Left ventricle myocardium superior (tissue), 1 donor: ENCODE results near the gene GNG12. TPM values are rescaled to one million over a fixed set of nuclear protein-coding genes. Genes with fewer than 3 reads are reported as not detected.

Source experiments
- ATAC-seq: fragments of 200-7000 bp; cut with Tn5 transposase; one replicate; pipeline ENCODE4 v1.9.1; 2020; ENCODE audit warnings: mild to moderate bottlenecking, moderate library complexity
- DNase-seq: peaks from one replicate; pipeline ENCODE4 v3.0.0-alpha.2; 2020
- intact Hi-C: fragments of 100-400 bp; cut with micrococcal nuclease; formaldehyde crosslinking; loops from one replicate; pipeline ENCODE4 v1.11.0; 2022
- total RNA-seq: library from RNA; stranded (reverse); fragmentation: NEBNext Ultra II Directional; extraction: Animal tissue kit (Norgen Biotek cat#: 25700); gene quantifications from one replicate; pipeline ENCODE4 v1.2.1, GENCODE V29; 2021
- donor health status: DM: no; HTN: yes; CAD: no; lungs with severe emphysema.

The GNG12 gene
- total RNA-seq, 1 donor from 2014 or later, result 34.1 TPM

DNA sequence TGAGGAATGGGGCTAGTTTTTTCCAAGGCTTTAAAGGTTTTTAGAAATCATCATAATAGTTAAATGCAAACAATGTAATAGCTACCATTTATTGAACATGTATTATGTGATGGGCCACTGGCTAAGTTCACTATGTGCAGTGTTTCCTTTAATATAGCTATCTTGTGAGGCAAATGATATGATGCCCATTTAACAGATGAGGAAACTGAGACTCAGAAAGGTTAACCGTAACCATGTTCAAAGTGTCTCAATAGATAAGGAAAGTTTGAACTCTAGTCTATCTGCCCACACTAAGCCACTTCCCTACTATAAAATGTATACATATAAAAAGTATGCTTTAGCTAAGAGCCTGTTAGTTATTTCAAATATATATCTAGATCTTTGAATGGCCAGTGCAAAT is 64.8 kb downstream of the GNG12 start:
- intact Hi-C loops, result loop anchor here (5.0 kb wide), 2 partner anchors 79 to 344 kb away; no protein-coding TSS in a partner anchor
- DNase-seq (no peak), ATAC-seq (no peak)

DNA sequence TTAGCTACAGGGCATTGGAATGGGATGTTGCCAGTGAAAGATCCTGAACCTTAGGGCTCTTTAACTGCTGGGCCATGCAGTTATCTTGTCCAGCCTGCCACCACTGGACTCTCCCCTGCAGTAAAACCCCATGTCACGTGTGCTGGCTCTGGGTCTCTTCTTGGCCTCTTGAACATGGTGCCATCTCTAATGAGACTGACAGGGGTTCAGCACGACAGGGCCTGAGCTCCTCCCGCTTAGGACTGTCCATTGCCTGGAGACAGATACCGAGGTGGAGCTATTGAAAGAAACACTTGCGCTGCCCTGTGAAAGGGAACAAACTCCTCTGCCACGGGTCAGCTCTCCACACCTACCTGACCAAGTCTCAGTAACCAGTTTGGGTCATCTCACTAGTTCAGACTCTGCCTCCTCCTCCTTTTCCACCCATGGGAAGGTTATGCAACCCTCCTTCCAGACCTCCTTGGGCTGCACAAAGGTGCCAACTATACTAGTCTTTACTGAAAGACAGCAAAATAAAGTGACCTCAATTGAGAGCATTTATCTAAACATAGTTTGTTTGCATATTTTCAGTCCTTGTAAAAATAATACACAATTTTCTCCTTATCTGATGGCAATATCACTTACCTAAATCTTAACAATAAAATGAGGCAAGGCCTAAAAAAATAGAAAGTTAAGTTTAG is 66.0 kb downstream of the GNG12 start:
- intact Hi-C loops, result loop anchor here (5.0 kb wide), 2 partner anchors 80 to 345 kb away; no protein-coding TSS in a partner anchor
- ATAC-seq (peak; percentile 10), DNase-seq (no peak)

DNA sequence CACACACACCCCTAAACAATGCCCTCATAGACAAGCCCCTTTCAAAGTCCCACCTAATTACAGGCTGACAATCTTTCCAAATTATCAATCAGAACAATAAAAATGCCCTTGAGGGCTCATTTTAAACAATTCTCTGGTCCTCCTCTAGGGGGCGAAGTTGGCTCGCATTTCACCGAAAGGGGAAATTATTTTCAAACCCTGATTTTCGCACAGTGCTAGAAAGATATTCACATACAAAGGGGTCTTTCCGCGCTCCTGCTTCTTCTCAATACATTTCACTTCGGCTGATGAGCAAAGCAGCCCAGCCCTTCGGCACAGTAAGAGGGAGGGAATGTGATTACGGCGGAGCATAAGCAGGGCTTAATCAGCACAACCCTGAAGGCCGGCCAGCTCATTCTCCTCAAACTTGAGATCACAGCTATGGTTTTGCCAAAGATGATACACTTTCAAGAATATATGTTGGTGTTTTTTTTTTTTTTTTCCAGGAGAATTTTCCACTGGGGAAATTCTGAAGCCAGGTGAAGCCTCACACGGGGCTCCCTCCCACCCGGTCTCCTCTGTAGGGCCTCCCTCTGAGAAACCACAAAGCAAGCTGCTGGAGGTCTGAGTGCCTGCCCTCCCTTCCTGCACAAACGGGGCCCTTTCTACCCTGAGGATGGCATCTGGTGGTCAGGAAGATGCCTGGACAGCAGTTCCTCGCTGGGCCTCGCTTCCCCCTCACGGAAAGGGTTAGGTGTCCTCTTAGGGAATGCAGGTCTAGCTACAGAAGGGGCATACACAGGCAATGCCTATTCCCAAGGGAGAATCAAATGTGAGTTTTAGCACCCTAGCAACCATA is 66.9 kb downstream of the GNG12 start:
- peak; percentile 71 for ATAC-seq
- intact Hi-C loops, result loop anchor here (5.0 kb wide), 2 partner anchors 81 to 346 kb away; no protein-coding TSS in a partner anchor
- peak; percentile 43 for DNase-seq

DNA sequence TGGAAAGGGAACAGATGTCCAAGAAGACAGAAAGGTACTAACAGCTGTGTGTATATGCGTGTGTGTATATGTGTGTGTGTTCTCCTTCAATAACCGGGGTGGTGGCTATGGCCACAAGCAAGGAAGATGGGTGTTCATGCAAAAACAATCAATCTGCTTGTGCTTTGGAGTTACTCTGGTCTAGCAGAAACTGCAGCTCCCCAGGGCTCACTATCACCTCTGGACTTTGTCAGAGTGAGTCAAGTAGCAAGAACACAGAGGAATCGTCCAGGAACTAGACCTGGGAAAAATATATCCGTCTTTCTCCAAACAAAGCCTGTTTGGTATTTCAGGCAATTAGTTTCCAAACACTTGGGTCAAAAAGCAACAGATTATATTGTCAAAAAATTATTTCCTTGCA is 68.6 kb downstream of the GNG12 start:
- intact Hi-C loops, result loop anchor here (5.0 kb wide), 2 partner anchors 83 to 348 kb away; no protein-coding TSS in a partner anchor
- DNase-seq (no peak), ATAC-seq (no peak)

DNA sequence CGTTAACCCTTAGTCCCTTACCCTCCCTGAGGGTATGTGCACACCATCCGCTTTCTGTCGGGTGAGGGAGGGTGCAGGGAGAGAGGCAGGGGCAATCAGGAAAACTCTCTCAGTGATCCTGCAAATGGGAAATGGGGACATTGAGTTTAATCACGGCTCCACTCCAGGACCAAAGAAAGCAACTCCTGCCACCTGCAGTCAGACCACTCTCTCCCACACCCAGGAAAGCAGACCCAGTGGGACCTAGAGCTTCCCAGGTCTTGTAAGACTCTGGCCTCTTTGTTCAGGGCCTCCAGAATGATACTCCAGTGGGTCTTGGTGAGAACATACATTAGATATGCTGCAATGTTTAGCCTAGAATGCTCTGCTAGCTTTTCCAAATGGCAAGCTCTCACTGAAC is 71.5 kb downstream of the GNG12 start:
- DNase-seq (no peak), ATAC-seq (no peak)
- intact Hi-C loops, result loop anchor here (2.0 kb wide), 1 partner anchor 227 kb away; no protein-coding TSS in a partner anchor

DNA sequence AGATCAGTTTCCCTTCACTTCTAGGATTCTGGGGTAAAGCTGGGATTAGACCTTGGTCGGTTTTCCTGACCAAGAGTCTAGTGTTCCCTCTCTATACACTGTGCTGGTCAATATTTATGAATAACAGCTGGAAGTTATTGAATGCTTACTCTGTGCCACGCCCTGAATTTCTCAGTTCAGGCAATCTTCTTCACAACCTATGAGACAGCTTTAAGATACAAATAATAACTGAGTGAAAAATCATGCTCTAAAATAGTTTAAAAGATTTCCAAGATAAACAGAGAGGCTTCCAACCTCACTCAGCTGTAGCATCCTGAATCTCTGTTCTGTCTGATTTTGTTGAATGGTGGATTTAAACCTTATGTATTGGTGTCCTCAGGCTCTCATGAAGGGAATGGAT is 72.2 kb downstream of the GNG12 start:
- ATAC-seq, result no peak
- no peak for DNase-seq
- intact Hi-C loops, result loop anchor here (2.0 kb wide), 1 partner anchor 226 kb away; no protein-coding TSS in a partner anchor

DNA sequence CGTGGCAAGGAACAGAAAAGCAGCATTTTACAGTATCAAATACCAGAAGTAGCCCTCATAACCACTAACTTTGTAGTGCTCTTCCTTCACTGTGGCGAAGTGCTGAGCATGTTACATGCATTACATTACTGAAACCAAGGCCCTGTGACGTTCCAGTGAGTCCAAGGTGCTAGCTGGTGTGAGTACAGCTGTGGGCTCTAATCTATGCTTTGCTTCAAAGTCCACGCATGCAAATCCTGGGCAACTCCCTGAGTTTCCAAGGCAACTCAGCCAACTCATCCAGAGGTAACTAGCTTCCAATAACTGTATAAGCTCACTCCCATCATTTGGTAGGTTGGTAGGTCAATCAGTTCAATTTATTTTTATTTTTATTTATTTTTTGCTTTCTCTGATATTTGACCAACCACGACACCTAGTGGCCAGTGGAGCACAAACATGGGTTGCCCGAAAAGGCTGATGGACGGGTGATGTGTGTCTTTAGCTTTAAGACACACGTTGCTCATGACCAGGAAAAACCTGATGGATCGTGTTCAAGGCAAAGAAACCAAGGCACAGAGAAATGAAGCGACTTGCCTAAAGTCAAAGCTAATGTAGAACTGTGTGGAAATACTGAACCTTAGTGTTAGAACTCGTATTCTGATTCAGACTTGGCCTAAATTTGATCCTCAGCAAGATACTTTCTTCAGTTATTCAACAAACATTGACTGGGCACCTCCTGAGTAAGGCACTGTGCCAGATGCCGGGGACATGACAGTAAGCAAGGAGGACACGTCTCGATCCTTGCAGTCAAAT is 73.0 kb downstream of the GNG12 start:
- intact Hi-C loops, result loop anchor here (2.0 kb wide), 1 partner anchor 225 kb away; no protein-coding TSS in a partner anchor
- peak; percentile 62 for DNase-seq
- peak; percentile 74 for ATAC-seq

DNA sequence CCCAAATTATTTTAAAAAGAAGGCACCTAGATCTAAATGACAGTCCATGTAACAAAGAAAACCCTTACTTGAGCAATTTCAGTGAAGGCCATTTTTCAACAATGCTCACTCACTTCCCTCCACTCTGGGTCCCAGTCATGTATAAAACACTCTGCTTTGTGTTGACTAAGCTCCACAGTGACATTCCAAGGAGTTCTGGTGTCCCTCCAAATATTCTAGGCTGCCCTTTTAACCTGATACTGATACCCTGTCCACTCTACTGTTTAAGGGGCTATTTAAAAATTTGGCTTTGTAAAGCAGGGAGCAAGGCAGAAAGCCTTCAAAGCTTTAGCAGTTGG is 73.6 kb downstream of the GNG12 start:
- intact Hi-C loops, result loop anchor here (2.0 to 10.0 kb wide), 2 partner anchors 195 to 225 kb away; no protein-coding TSS in a partner anchor
- no peak for DNase-seq
- ATAC-seq, result peak; percentile 35

DNA sequence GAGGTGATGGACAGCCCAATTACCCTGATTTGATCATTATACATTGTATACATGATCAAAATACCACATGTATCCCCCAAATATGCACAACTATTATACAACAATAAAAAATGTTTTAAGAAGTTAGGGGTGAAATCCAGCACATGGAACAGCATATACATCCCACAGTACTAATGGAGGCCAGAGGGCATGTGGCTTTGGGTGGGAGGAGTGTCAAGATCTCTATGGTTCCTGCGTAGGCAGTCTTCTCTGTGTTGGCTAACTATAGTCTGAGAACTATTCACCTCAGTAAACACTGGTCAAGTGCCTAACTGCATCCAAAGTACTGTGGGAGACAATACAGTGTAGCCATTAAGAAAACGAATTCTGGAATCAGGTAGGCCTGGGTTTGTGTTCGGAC is 74.2 kb downstream of the GNG12 start:
- DNase-seq (no peak), ATAC-seq (no peak)
- intact Hi-C loops, result loop anchor here (10.0 kb wide), 1 partner anchor 194 kb away; no protein-coding TSS in a partner anchor

DNA sequence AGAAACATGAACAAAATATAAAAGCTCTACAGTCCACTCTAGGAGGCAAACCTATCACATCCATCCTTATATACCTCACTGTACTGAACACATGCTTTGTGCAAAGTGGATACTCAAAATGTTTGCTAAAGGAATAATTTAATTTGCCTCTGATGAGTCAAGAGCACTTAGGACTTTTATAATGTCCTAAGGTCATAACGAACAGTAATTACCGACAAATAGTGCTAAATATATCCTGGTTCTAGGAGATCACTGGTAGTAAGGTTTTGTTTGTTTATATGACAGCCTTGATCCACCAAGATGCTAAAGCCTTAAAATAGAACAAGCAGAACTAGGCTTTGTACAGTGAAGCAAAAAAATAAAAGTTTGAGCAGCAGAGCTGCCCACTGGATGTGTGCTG is 77.6 kb downstream of the GNG12 start:
- ATAC-seq (no peak), DNase-seq (no peak)

DNA sequence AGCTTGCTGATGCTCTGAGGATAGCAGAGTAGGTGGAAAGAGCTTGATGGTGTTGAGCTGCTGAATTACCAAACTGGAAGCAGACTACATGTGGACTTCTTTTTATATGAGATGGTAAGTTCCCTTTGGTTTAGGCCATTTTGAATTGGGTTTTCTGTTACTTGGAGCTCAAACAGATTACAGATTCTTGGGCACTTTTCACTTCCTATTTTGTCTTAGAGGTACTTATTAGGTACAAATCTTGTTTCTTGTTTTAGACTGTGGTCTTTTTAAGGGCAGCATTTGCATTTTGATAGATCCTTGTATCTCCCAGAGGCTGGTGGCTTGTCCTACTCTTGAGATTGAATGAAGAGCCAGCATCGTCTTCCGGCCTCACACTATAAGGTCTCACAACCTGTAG is 78.1 kb downstream of the GNG12 start:
- ATAC-seq, result no peak
- no peak for DNase-seq
- intact Hi-C loops, result loop anchor here (10.0 kb wide), 1 partner anchor 190 kb away; no protein-coding TSS in a partner anchor

More for the DNA sequence above, 77.6 kb downstream of the GNG12 start:
- intact Hi-C loops, result loop anchor here (10.0 kb wide), 1 partner anchor 191 kb away; no protein-coding TSS in a partner anchor

DNA sequence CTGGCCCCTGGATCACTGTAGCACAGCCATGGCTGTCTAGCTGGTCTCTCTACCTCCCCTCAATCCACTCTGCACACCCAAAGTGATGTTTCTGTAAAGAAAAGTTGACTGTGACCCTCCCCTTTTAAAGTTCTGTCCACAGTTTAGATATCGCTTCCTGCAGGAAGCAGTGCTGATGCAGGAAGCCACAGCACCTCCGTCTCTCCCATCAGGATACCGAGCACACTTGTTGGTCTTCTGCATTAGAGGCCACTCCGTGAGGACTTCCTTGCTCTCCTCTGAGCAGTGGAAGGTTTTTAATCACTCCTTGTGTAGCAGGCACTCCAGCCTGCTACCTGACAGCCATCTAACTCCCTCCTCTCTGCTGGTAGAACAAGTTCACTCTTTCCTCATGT is 78.7 kb downstream of the GNG12 start:
- intact Hi-C loops, result loop anchor here (10.0 kb wide), 1 partner anchor 190 kb away; no protein-coding TSS in a partner anchor
- no peak for ATAC-seq
- no peak for DNase-seq

DNA sequence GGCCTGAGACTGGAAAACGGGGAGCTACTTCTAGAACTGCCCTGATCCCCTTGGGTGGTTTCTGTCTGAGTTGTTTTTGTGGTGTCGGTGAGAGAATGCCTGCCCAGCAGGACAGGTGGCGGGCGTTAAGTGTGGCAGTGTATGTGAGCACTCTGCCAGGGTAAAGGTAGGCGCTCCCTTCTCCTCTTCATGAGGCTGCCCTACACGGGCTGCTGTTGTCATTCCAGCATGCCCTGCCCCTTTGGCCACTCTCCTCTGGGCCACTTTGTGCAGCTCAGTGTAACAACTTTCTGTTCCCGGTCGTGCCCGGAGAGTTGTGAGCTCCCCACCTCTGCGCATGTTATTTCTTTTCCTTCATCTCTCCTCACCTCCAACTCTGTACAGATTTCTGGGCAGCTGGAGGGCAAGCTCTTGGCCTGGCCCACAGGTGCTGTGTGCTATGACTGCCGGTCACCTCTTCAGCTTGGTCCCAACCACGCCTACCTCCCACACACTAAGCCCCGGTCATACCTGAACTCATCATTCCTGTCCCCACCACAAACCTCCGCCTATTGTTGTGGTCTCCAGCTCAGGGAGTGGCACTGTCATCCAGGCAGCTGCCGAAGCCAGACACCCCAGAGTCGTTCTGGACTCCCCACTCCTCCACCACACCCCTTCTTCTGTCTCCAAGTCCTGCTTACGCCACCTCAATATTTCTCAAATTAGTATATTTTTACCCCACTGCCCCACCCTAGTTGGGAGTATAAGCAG is 79.3 kb downstream of the GNG12 start:
- no peak for DNase-seq
- peak; percentile 47 for ATAC-seq
- intact Hi-C loops, result loop anchor here (10.0 kb wide), 1 partner anchor 189 kb away; no protein-coding TSS in a partner anchor

DNA sequence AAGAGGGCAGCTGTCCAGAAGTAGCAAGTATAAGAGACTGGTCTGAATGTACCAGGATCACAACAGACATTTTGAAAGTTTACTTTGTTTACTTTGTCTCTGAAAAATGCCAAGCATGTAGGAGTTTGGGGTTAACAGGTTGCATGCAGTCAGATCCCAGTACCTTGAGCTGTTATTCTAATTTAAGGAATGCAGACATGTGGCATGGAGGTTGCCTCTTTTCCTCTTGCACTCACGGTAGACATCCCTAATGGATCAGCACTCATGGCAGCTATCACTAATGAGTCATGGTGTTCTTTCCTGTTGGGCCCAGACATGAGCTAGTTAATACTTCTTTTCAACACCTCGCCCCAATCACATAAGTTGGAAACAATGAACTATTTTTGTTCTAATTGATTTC is 81.0 kb downstream of the GNG12 start:
- intact Hi-C loops, result loop anchor here (10.0 kb wide), 1 partner anchor 188 kb away; no protein-coding TSS in a partner anchor
- ATAC-seq, result no peak
- no peak for DNase-seq

DNA sequence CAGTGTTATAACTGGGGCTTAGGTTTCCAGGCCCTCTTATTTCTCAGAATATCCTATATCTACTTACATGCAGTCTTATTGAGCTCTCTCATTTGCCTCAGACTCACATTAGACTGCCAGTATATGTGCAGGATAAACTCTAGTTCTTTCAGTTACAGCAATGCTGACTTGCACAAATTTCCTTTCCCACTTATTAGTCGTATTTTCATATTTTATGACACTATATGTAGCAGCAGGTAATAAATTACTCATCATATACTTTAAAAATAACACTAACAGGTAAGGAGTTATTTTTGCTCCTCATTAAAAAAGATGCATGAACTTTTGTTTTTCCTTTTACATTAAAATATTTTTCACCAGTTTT is 82.6 kb downstream of the GNG12 start:
- ATAC-seq (no peak), DNase-seq (no peak)
- intact Hi-C loops, result loop anchor here (10.0 kb wide), 1 partner anchor 186 kb away; no protein-coding TSS in a partner anchor

DNA sequence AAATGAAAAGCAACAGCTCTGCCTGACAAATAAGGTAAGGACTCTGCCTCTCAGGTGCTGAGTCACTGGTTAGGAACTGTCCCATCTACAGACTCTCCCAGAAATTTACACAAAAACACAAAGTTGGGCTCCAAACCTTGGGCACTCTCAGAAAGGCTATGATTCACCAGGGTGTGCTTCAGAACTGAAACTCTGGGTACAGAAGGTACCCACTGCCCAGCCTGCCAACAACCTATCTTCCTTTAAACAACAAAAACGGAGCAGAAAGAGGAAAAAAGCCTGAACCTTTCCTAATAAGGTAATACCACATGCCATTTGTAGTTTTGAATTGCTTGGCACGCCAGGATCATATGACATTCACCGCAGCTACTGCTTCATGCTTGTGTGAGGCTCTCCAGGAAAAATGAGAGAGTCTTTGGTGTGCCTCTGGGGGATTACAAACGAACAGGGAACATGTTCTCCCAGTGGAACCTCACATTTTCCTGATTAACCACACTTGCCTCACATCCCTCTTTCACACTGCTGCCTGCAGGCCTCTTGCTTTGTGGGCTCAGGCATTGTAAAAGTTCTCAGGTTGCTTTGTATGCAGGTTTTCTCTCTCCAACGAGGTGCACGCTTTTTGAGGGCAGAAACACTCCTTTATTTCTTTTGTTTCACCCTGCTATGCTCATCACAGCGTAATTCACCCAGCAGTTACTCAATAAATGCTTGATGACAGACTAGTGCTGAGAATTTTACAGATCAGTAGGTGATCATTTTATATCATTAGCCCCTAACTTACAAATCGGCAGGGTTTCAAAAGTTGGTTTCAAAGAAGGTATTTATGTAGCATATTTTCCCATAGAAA is 83.2 kb downstream of the GNG12 start:
- intact Hi-C loops, result loop anchor here (10.0 kb wide), 1 partner anchor 185 kb away; no protein-coding TSS in a partner anchor
- ATAC-seq (peak; percentile 16), DNase-seq (no peak)

DNA sequence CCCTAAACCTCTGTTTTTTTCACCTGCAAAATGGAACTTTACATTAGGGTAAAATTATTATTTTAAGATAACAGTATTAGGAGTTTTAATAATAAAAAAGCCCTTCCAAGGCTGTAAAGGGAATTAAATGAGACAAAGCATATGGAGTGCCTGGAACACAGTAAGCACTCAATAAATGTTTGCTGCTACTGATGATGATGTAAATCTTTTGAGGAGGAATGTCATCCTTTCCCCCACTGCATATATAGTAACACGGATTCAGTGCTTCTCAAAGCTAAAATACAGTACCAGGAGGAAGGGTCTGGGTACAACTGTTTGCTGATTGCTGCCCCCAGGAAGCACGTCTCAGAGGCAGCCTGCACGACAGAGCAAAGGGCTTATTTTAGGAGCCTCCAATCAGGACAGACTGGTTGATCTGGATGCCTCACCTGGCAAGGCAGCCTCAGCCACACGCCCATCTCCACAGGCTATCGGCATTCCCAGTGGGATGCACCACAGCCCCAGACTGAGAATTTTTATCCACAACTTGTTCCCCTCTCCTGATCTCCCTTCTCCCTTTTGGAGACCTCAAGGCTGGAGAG is 83.9 kb downstream of the GNG12 start:
- peak; percentile 17 for ATAC-seq
- intact Hi-C loops, result no loop called here

More for the DNA sequence above, 83.9 kb downstream of the GNG12 start:
- no peak for DNase-seq
